K562 (cell line): ENCODE results near the gene ARHGAP22. TPM values are rescaled to one million over a fixed set of nuclear protein-coding genes. Genes with fewer than 3 reads are reported as not detected.
A peak's percentile ranks its signal among the peaks of the same experiment; 100 is the strongest.

ENCODE experiments used
- BRCA1 ChIP-seq, 2 experiments: fragments of 450-650 bp in 1 of 2; sonication (generic) in 1 of 2; formaldehyde crosslinking in 1 of 2; IDR thresholded peaks; 2 replicates each; pipeline versions ENCODE4 v1.5.0 to v1.6.1; 2017 to 2020; ENCODE audit warnings: mild to moderate bottlenecking in 1 of 2, missing genetic modification reagents in 1 of 2
- CBFA2T2 ChIP-seq: fragments of 450-650 bp; conservative IDR thresholded peaks from 2 replicates; pipeline ENCODE4 v1.6.1; 2017; ENCODE audit warnings: mild to moderate bottlenecking
- CBX1 ChIP-seq: sonication (generic); IDR thresholded peaks from 2 replicates; pipeline ENCODE4 v1.6.1; 2016; ENCODE audit warnings: antibody characterized with exemption, low read depth, mild to moderate bottlenecking
- COPS2 ChIP-seq: fragments of 450-650 bp; conservative IDR thresholded peaks from 2 replicates; pipeline ENCODE4 v1.6.1; 2016; ENCODE audit warnings: mild to moderate bottlenecking, moderate library complexity
- EP400 ChIP-seq: fragments of 450-650 bp; IDR thresholded peaks from 2 replicates; pipeline ENCODE4 v1.6.1; 2017; ENCODE audit warnings: antibody characterized with exemption, mild to moderate bottlenecking, moderate library complexity
- HMG20B ChIP-seq: fragments of 250-450 bp; sonication (Bioruptor Pico); IDR thresholded peaks from 2 replicates; pipeline ENCODE4 v1.5.0; 2021; ENCODE audit warnings: mild to moderate bottlenecking
- KDM2B ChIP-seq: fragments of 250-450 bp; sonication (Bioruptor Pico); IDR thresholded peaks from 2 replicates; pipeline ENCODE4 v1.8.0; 2021; ENCODE audit warnings: mild to moderate bottlenecking, moderate library complexity
- POLR3G ChIP-seq: IDR thresholded peaks from 2 replicates; pipeline ENCODE4 v1.6.1; 2011; ENCODE audit not compliant: insufficient read length, insufficient replicate concordance; ENCODE audit errors: extremely low read depth
- RAD51 ChIP-seq: fragments of 450-650 bp; IDR thresholded peaks from 2 replicates; pipeline ENCODE4 v1.7.1; 2016; ENCODE audit warnings: low read depth, mild to moderate bottlenecking, borderline replicate concordance
- RB1 ChIP-seq: fragments of 450-650 bp; IDR thresholded peaks from 2 replicates; pipeline ENCODE4 v1.6.1; 2017; ENCODE audit warnings: low read depth, mild to moderate bottlenecking
- RBM15 ChIP-seq: fragments of 200-400 bp; formaldehyde crosslinking; IDR thresholded peaks from 2 replicates; pipeline ENCODE4 v1.6.1; 2018; ENCODE audit warnings: mild to moderate bottlenecking, low read length, moderate library complexity; ENCODE audit not compliant: insufficient read depth
- ZBTB33 ChIP-seq: sonication (generic); formaldehyde crosslinking; IDR thresholded peaks from 2 replicates; pipeline ENCODE4 v1.8.1; 2023; ENCODE audit warnings: mild to moderate bottlenecking, missing genetic modification reagents
- ZNF217 ChIP-seq: sonication (generic); formaldehyde crosslinking; IDR thresholded peaks from 2 replicates; pipeline ENCODE4 v1.8.0; 2022; ENCODE audit warnings: mild to moderate bottlenecking, missing genetic modification reagents
- ZNF318 ChIP-seq, 2 experiments: fragments of 450-650 bp; IDR thresholded peaks; 2 replicates each; pipeline ENCODE4 v1.6.1; 2016; ENCODE audit warnings: mild to moderate bottlenecking in 2 of 2, borderline replicate concordance in 1 of 2, low read depth in 1 of 2, moderate library complexity in 1 of 2
- polyA plus RNA-seq, 8 experiments: library from polyadenylated mRNA; depleted of rRNA in 4 of 8; stranded (reverse) in 5 of 8; unstranded in 3 of 8; fragments of >200 nt; fragmentation: Nextera tagmentation in 2 of 8; fragmentation: Illumina TruSeq in 1 of 8; extraction: Ambion mirVana in 2 of 8; extraction: Trizol in 1 of 8; gene quantifications; 2 replicates each; pipeline versions ENCODE4 v1.2.1 to v1.2.3, GENCODE V29; 2011 to 2014; ENCODE audit warnings: inconsistent platforms in 1 of 8, missing spikeins in 1 of 8
- total RNA-seq, 7 experiments: library from RNA; depleted of rRNA in 6 of 7; stranded (reverse); fragments of >200 nt in 6 of 7; fragmentation: Illumina TruSeq in 2 of 7; extraction: Trizol in 2 of 7; gene quantifications; 2 replicates each; pipeline versions ENCODE4 v1.2.1 to v1.2.3, GENCODE V29; 2011 to 2021; ENCODE audit warnings: low replicate concordance in 1 of 7

Gene ARHGAP22
- total and polyA plus RNA-seq, 9 of the 15 experiments (the other 6 are each of a cell fraction or from before 2014, with no cell fraction given) = 1.3 to 28.1 (median 12.7) TPM

- TF ChIP-seq ZNF318 (IDR thresholded peaks at IDR 0.05; ENCODE audit: borderline replicate concordance in 1 of 2, low read depth in 1 of 2) = no peak
- TF ChIP-seq COPS2 = no peak
- TF ChIP-seq RB1 = no peak; the same call in 1 of the 2 replicates
- TF ChIP-seq HMG20B (CRISPR knock-in tag) = no peak
- TF ChIP-seq RAD51 = no peak
- TF ChIP-seq KDM2B (CRISPR knock-in tag) = no peak
- TF ChIP-seq ZNF217 = no peak
- TF ChIP-seq POLR3G = no peak
- no peak for TF ChIP-seq RBM15
- no peak for TF ChIP-seq BRCA1 (IDR thresholded peaks at IDR 0.05)
- TF ChIP-seq BRCA1 (CRISPR knock-in tag; IDR thresholded peaks at IDR 0.05) = no peak
- 0 out of 2 replicates have a peak, but pooled peaks have one; percentile 22 for TF ChIP-seq EP400
- peak; percentile 44 for TF ChIP-seq CBFA2T2
- 0 out of 2 replicates have a peak, but pooled peaks have one; percentile 9 for TF ChIP-seq ZBTB33 (CRISPR knock-in tag)
- no peak for TF ChIP-seq CBX1
Measured at GRCh38 chr10:48480397-48481374, 124.2 kb downstream of the ARHGAP22 start (continued).
